Natural killer cell treated with Interleukin-12 subunit alpha and Interleukin-12 subunit beta and Interleukin-15 and Interleukin-18, amount 100 ng/mL, for 72 hours (primary cell): Measurements from ENCODE around the gene UBE2QL1. TPM values are rescaled to one million over a fixed set of nuclear protein-coding genes. Genes with fewer than 3 reads are reported as not detected.

Source experiments
- ATAC-seq, 2 donors: fragments of 150-1000 bp; cut with Tn5 transposase in 1 of 2; sonication (Bioruptor Pico), chemical (Tn5 transposase) in 1 of 2; 2 replicates each; pipeline ENCODE4 v1.10.0; 2021
- DNase-seq: peaks from one replicate; pipeline ENCODE4 v3.0.0; 2022; ENCODE audit warnings: low spot score
- H3K27ac Mint-ChIP-seq, 2 donors: 1 replicate in 1 of 2; 2 replicates in 1 of 2; pipeline ENCODE4 v1.8.0; 2022; ENCODE audit warnings: mixed read lengths in 2 of 2, mild to moderate bottlenecking in 1 of 2, moderate library complexity in 1 of 2
- H3K27me3 Mint-ChIP-seq, 2 donors: 1 replicate in 1 of 2; 2 replicates in 1 of 2; pipeline ENCODE4 v1.8.0; 2022; ENCODE audit warnings: mixed read lengths in 2 of 2
- H3K36me3 Mint-ChIP-seq: one replicate; pipeline ENCODE4 v1.8.0; 2022; ENCODE audit warnings: mixed read lengths
- H3K4me1 Mint-ChIP-seq, 2 donors: 1 replicate in 1 of 2; 2 replicates in 1 of 2; pipeline ENCODE4 v1.8.0; 2022; ENCODE audit warnings: low read depth in 2 of 2, mixed read lengths in 2 of 2, mild to moderate bottlenecking in 1 of 2
- H3K4me3 Mint-ChIP-seq: one replicate; pipeline ENCODE4 v1.8.0; 2022; ENCODE audit warnings: mixed read lengths
- H3K9me3 Mint-ChIP-seq: 2 replicates; pipeline ENCODE4 v1.8.0; 2022; ENCODE audit warnings: mixed read lengths
- total RNA-seq, 2 donors: library from RNA; stranded (reverse); gene quantifications; one replicate each; pipeline ENCODE4 v1.2.3, GENCODE V29; 2022

UBE2QL1 gene
- total RNA-seq, 2 donors from 2014 or later: not detected

DNA sequence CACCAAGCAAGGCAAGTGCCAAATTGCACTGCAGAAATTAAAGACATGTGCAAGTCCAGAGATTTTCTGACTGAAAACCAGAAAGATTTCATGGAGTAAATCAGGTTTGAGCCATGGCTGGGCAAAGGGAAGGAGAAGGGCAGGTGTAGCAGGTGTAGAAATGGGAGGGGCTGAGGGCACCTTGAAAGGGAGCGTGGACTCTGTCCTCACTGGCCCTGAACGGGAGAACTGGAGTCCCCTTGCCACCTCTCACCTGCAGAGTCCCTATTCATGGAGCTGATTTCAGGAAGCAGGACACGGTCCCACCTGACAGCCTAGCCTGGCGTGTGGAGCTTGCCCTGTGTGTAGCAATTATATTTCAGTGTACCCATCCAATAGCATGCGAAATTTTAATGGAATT is 46.3 kb downstream of the UBE2QL1 start:
- Mint-ChIP-seq H3K27me3 (peaks cover 9 to 13% of the 10 kb centered on the region in 2 donors), H3K4me3 (no peak overlapping the region)

DNA sequence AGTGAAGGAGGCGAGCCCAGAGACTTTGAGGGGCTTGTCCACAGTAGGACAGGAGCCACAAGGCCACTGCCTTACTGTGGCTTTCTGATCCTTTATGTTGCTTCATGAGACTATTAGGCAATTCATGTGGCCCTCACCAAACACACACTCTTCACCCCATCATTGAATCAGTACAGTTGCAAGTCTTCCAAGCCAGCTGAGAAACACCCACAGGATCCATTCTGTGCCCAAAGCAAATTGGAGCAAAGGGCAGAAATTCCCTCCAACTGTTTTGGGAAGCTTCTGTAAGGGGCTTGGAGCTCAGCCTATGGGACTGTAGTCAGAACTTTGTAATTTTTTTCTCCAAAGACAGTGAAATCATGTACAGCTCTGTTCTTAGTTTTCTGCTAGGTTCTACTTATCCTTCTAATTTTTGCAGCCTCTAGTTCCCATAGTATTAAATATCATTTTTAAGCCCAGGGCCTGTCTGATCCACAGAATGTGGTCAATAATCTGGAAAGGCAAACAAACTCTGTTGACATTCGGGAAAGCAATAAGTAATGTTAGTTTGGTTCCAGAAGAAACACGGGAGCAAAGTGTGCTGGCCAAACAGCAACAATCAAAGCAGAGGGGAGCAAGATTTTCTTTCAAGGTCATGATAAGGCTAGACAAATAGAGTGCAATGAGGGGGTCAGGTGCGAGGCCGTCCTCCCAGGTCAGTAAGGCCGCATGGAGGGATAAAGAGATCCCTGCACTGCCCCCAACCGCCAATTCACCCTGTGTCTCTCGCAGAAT is 47.0 kb downstream of the UBE2QL1 start:
- DNase-seq (peak; percentile 29), ATAC-seq (no peak)
- H3K27me3 Mint-ChIP-seq: peaks cover 10 to 13% of the 10 kb centered on the region in 2 donors
- H3K4me3 Mint-ChIP-seq: no peak overlapping the region
- no peak overlapping the region for H3K27ac Mint-ChIP-seq
- H3K36me3 Mint-ChIP-seq: no peaks in the 10 kb centered on the region
- H3K4me1 Mint-ChIP-seq: no peaks in the 10 kb centered on the region
- no peaks in the 10 kb centered on the region for H3K9me3 Mint-ChIP-seq

More for the DNA sequence above, 46.3 kb downstream of the UBE2QL1 start:
- H3K36me3 Mint-ChIP-seq: no peaks in the 10 kb centered on the region
- no peak overlapping the region for H3K27ac Mint-ChIP-seq
- DNase-seq (peak; percentile 18), ATAC-seq (no peak)
- no peaks in the 10 kb centered on the region for H3K9me3 Mint-ChIP-seq
- H3K4me1 Mint-ChIP-seq: no peaks in the 10 kb centered on the region

DNA sequence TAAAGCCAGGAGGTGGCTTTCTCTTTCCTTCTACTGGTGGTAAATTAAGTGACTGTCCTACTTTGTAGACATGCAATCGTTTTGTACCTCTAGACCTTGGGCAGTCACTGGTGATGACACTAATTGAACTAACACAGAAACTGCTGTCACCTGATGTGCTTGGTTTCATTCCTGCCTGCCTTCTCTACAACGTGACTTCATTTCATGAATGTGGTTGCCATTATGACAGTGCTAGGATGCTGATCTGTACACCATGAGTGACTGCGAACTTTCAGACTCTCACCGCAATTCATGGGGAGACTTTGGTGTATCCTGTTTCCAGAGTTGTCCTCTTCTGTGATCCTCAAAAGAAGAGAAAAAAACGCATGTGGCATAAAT is 47.5 kb downstream of the UBE2QL1 start:
- no peak overlapping the region for H3K27ac Mint-ChIP-seq
- no peaks in the 10 kb centered on the region for H3K36me3 Mint-ChIP-seq
- H3K27me3 Mint-ChIP-seq: peaks cover 13 to 16% of the 10 kb centered on the region in 2 donors
- DNase-seq (peak; percentile 25), ATAC-seq (peak in 1 of 2 donors; percentile 84)
- H3K4me3 Mint-ChIP-seq: peak overlapping the region; percentile 6
- no peaks in the 10 kb centered on the region for H3K4me1 Mint-ChIP-seq
- no peaks in the 10 kb centered on the region for H3K9me3 Mint-ChIP-seq

DNA sequence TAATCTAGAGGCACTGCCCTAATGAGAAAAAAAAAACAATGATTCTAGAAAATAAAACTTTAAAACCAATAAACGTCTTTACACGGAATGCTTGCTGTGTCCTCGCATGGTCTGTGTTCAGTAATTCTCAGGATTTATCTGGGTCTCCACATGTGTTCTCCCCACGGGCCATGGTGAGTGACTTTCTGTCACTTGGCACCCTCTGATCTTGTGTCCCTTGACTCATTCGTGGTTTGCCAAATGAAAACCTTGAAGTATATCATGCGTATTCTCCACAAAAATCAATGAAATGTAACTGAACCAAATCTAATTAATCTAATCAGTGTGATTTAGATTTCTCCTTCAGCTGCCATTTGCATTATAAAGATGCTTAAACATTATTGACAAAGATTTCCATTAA is 48.0 kb downstream of the UBE2QL1 start:
- peaks cover 13 to 19% of the 10 kb centered on the region in 2 donors for H3K27me3 Mint-ChIP-seq
- H3K36me3 Mint-ChIP-seq: no peaks in the 10 kb centered on the region
- ATAC-seq: no peak
- no peak overlapping the region for H3K27ac Mint-ChIP-seq
- no peak for DNase-seq
- H3K4me1 Mint-ChIP-seq: no peaks in the 10 kb centered on the region
- no peaks in the 10 kb centered on the region for H3K9me3 Mint-ChIP-seq
- H3K4me3 Mint-ChIP-seq: peak overlapping the region; percentile 6

DNA sequence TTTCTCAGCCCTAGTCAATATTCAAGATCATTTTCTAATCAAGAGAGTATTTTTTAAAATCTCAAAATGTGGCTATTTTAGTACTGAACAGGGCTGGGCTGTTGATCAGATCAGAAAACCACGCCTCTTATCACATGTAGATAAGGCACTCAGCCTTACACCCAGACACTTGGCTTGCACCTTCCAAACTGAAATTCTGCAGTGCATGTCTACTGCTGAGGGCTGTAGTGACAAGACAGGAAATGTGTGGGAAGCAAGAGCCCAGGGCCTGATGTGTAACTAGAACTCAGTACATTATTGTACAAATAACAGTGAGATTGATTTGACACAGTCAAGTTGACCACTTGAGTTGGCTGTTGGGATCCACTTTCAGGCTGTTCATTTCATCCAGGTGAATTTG is 48.6 kb downstream of the UBE2QL1 start:
- H3K27ac Mint-ChIP-seq: no peak overlapping the region
- no peaks in the 10 kb centered on the region for H3K36me3 Mint-ChIP-seq
- H3K27me3 Mint-ChIP-seq: peaks cover 10 to 19% of the 10 kb centered on the region in 2 donors
- ATAC-seq: no peak
- no peaks in the 10 kb centered on the region for H3K4me1 Mint-ChIP-seq
- no peaks in the 10 kb centered on the region for H3K9me3 Mint-ChIP-seq
- H3K4me3 Mint-ChIP-seq: no peak overlapping the region
- no peak for DNase-seq

DNA sequence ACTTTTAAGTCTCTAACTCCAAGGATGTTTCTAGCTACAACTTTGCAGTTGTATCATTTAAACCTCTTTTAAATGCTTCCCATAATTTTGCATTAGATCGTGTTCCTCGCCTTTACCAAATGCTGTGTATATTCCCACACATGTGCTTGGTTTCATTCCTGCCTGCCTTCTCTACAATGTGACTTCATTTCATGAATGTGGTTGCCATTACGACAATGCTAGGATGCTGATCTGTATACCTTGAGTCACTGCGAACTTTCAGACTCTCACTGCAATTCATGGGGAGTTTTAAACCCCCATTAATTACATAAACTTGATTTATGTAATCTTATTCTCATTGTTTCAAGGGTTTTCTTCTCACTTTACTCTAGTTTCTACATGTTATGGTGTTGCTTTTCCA is 50.3 kb downstream of the UBE2QL1 start:
- Mint-ChIP-seq H3K4me1 (no peaks in the 10 kb centered on the region), H3K9me3 (no peaks in the 10 kb centered on the region), H3K36me3 (no peaks in the 10 kb centered on the region)

DNA sequence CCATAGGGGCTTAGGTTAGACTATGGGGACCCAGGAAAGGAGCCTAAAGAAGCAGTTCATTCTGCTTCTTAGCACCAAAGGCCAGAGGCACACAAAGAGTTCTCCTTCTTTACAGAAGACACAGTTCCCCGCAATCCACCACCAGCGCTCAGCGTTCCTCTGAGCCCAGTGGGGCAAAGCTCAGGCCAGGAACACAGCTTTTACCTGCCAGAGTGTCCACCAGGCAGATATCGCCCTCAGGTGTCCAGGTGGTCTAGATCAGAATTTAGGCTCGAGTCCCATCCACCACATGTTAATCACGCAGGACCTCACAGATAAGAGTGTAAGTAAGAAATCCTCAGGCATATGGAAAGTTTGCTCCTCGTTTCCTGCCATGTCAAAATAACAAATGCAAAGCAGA is 53.0 kb downstream of the UBE2QL1 start:
- Mint-ChIP-seq H3K4me3 (no peak overlapping the region), H3K27me3 (peaks cover 18% of the 10 kb centered on the region in 2 donors), H3K36me3 (no peaks in the 10 kb centered on the region), H3K9me3 (peaks cover 2% of the 10 kb centered on the region), H3K4me1 (no peaks in the 10 kb centered on the region), H3K27ac (no peak overlapping the region)
- ATAC-seq: no peak
- DNase-seq: no peak

More for the DNA sequence above, 50.3 kb downstream of the UBE2QL1 start:
- Mint-ChIP-seq H3K27ac (no peak overlapping the region), H3K27me3 (peaks cover 6 to 19% of the 10 kb centered on the region in 2 donors), H3K4me3 (no peak overlapping the region)
- ATAC-seq (no peak), DNase-seq (no peak)

DNA sequence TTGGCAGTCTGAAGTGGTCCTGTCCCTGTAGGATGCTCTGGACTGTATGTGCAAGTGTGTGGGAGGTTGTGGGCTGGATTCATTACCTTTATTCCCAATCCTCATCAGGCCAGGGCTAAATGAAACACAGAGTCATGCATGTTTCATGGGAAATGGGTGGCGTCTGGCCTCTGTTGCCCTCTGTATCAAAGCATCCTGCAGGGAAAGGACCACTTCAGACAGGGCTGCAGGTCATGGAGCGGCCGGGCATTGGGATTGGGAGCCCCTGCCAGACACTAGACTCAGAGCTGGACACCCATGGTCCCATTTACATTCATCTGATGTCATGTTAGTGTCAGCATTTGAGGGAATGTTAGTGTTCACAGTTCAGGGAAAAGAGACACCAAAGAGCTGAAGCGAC is 53.8 kb downstream of the UBE2QL1 start:
- Mint-ChIP-seq H3K9me3 (peaks cover 2% of the 10 kb centered on the region), H3K27me3 (peaks cover 18% of the 10 kb centered on the region in 2 donors), H3K4me3 (no peak overlapping the region), H3K36me3 (no peaks in the 10 kb centered on the region), H3K27ac (no peak overlapping the region), H3K4me1 (no peaks in the 10 kb centered on the region)
- peak; percentile 15 for DNase-seq
- ATAC-seq: no peak

DNA sequence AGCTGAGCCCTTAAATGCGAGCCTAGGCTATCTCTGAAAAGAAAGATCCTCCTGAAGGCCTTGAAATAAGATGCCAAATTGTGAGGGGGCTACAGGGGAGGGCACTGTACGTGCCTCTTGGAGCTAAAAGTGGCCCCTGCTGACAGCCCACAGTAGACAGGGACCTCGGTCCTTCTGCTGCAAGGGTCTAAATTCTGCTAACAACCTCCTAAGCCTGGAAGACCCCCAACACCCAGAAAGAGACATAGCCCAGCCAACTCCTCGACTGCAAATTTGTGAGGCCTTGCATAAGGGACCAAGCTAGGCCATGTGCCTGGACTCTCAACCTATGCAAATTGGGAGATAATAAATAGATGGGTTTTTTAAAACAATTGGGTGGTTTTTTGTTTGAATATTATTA is 54.7 kb downstream of the UBE2QL1 start:
- H3K36me3 Mint-ChIP-seq: no peaks in the 10 kb centered on the region
- no peak overlapping the region for H3K27ac Mint-ChIP-seq
- H3K27me3 Mint-ChIP-seq: peaks cover 18 to 19% of the 10 kb centered on the region in 2 donors
- H3K4me1 Mint-ChIP-seq: no peaks in the 10 kb centered on the region
- H3K4me3 Mint-ChIP-seq: no peak overlapping the region
- DNase-seq (peak; percentile 47), ATAC-seq (no peak)
- H3K9me3 Mint-ChIP-seq: peaks cover 2% of the 10 kb centered on the region

DNA sequence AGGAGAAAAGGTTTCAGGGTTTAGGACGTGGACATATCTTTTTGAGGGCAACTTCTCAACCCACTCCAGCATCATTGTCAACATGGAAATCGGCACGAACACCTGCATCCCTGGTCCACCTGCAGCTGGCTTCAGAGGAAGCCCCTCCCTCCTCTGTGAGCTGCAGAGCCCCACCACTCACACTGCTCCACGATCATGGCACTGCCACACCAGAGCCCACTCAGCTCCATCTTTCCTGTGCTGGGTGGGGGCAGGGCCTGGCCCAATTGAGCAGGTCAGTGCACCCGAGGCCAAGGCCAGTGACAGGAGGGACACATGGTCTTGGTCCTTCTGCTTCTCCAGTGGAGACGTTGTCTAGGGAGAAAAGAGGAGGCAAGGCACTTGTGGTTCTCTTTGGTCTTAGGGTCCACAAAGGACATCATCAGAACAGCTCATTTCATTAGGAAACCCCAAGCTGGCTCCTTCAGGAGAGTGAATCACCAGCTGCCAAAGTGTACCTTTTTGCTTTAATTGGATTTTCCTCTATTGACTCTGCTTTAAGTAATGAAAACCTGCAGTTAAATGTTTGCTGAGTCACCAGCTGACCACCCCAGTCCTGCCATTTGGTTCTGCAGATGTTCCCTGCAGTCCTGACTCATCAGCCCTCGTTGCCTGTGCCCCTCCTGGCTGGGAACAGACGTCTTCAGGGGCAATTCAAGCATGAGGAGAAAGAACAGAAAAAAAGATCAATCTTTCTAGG is 56.2 kb downstream of the UBE2QL1 start:
- Mint-ChIP-seq H3K27me3 (peaks cover 18 to 21% of the 10 kb centered on the region in 2 donors), H3K4me3 (no peak overlapping the region), H3K27ac (no peak overlapping the region), H3K4me1 (no peaks in the 10 kb centered on the region), H3K36me3 (no peaks in the 10 kb centered on the region), H3K9me3 (peaks cover 2% of the 10 kb centered on the region)
- DNase-seq (peak; percentile 37), ATAC-seq (no peak)

DNA sequence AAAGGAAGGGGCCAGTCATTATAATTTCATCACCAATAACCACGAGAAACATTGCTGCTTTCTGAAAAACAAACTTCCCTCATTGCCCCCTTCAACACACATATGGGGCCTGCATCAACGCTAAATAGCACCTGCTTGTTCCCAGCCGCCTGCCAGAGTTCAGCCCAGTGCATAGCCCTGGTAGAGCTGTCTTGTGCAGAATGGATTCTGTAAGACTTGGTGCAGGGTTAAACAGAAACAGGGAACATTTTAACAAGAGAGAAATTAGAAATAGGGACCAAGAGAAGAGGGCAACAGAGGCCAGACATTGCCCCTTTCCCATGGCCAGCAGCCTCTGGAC is 56.7 kb downstream of the UBE2QL1 start:
- Mint-ChIP-seq H3K4me3 (no peak overlapping the region), H3K4me1 (no peaks in the 10 kb centered on the region), H3K27me3 (peaks cover 18 to 21% of the 10 kb centered on the region in 2 donors), H3K36me3 (no peaks in the 10 kb centered on the region), H3K9me3 (peaks cover 2% of the 10 kb centered on the region), H3K27ac (no peak overlapping the region)
- ATAC-seq (no peak), DNase-seq (no peak)

DNA sequence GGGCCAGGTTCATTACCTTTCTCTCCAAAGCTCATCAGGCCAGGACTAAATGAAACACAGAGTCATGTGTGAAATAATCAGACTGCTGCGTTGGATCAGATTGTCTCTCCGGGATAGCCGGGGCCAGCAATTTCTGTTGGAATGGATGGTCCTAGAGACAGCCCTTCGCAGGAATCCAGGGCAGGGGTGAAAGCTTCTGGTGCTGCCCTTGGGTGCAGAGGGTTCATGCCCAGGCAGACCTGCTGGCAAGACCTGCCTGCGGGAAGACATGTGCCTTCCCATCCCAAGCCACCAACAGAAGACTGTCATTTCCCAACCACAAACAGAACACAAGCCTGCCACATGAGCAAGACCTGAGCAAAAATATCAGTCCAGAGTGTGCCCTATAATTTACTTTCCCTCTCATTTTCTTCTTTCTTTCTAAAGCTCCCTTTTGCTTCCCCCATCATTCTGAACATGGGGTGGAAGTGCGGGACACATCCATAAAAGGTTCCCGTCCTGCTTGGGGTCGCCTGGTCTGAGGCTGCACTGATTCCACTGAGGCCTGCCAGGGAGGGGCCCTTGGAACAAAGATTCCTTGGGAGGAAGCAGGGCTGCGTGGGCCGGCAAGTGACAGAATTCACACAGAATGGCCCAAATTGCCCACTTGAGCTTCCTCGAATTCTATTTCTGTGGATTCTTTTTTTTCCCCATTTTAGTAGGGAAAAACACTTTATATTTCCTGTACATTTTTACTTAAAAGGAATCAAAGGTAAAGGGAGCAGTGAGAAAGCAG is 57.3 kb downstream of the UBE2QL1 start:
- H3K4me3 Mint-ChIP-seq: no peak overlapping the region
- H3K36me3 Mint-ChIP-seq: no peaks in the 10 kb centered on the region
- H3K9me3 Mint-ChIP-seq: peaks cover 2% of the 10 kb centered on the region
- DNase-seq: peak; percentile 56
- no peak for ATAC-seq
- H3K27ac Mint-ChIP-seq: no peak overlapping the region
- H3K27me3 Mint-ChIP-seq: peaks cover 14 to 21% of the 10 kb centered on the region in 2 donors
- H3K4me1 Mint-ChIP-seq: no peaks in the 10 kb centered on the region

DNA sequence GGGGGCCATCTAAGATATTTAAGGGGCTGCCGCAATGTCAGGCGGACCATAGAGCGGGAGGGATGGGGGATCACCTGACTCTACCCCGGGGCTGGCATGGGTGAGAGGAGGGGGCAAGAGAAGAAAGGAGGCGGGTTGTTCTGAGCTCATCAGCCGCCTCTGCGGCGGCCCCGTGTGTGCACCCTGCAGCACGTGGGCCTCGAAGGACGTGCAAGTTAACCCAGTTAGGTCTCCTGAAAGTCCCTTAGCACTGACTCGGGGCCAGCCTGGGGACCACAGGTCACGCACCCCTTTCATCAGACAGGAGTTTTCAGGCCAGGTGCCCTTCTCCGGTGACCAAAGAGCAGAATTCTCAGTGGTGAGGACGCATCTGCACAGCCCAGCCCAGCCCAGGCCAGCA is 58.0 kb downstream of the UBE2QL1 start:
- H3K27ac Mint-ChIP-seq: no peak overlapping the region
- no peaks in the 10 kb centered on the region for H3K4me1 Mint-ChIP-seq
- peaks cover 8 to 21% of the 10 kb centered on the region in 2 donors for H3K27me3 Mint-ChIP-seq
- ATAC-seq (peak in 1 of 2 donors; percentile 26), DNase-seq (no peak)
- no peaks in the 10 kb centered on the region for H3K36me3 Mint-ChIP-seq
- H3K4me3 Mint-ChIP-seq: no peak overlapping the region
- peaks cover 2% of the 10 kb centered on the region for H3K9me3 Mint-ChIP-seq

DNA sequence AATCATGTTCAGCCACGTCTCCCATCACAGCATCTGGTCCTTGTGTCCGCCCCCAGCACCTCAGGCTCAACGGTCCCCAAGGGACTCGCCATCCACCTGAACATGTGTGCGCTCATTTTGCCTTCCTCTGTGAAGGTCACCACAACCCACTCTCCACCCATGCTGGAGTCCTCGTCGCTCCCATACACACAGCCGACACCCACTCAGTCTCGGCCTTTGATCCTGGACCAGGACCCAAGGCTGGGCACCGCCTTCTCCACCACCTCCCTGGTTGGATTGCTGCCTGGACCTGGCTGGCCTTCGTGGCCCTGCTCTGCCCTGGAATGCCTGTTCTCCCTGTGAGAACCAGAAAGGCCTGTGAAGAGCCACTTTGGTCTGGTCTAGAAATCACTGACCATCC is 60.3 kb downstream of the UBE2QL1 start:
- H3K4me1 Mint-ChIP-seq: no peaks in the 10 kb centered on the region
- H3K27me3 Mint-ChIP-seq: peaks cover 8 to 21% of the 10 kb centered on the region in 2 donors
- ATAC-seq: peak in 1 of 2 donors; percentile 54

More for the DNA sequence above, 60.3 kb downstream of the UBE2QL1 start:
- DNase-seq: peak; percentile 5
- H3K9me3 Mint-ChIP-seq: peaks cover 2% of the 10 kb centered on the region
- no peaks in the 10 kb centered on the region for H3K36me3 Mint-ChIP-seq
- H3K27ac Mint-ChIP-seq: no peak overlapping the region
- H3K4me3 Mint-ChIP-seq: no peak overlapping the region
